Omental fat pad (tissue), 4 donors: ENCODE data around the gene HEPACAM. TPM values are rescaled to one million over a fixed set of nuclear protein-coding genes. Genes with fewer than 3 reads are reported as not detected.
A peak's percentile ranks its signal among the peaks of the same experiment; 100 is the strongest.

Experiments
- ATAC-seq: fragments of 150-250 bp; one replicate; pipeline ENCODE4 v1.9.1; 2016; ENCODE audit warnings: mild to moderate bottlenecking, moderate library complexity; ENCODE audit not compliant: low FRiP score
- DNase-seq: peaks from one replicate; pipeline ENCODE4 v3.0.0-alpha.2; 2019; ENCODE audit warnings: low spot score
- total RNA-seq, 4 donors: library from RNA; depleted of rRNA; stranded (reverse); fragments of >200 nt; gene quantifications; one replicate each; pipeline ENCODE4 v1.1.0, GENCODE V29; 2016
- TF ChIP-seq, protein P1 (sequence below), 3 donors: fragments of 450-650 bp; IDR thresholded peaks; one replicate each; pipeline ENCODE4 v1.5.1; 2016 to 2017; ENCODE audit warnings: antibody characterized with exemption in 3 of 3, mild to moderate bottlenecking in 3 of 3, moderate library complexity in 2 of 3

The HEPACAM gene
- total RNA-seq, 4 donors from 2014 or later: 8.5 to 37.3 (median 21.3) TPM

DNA sequence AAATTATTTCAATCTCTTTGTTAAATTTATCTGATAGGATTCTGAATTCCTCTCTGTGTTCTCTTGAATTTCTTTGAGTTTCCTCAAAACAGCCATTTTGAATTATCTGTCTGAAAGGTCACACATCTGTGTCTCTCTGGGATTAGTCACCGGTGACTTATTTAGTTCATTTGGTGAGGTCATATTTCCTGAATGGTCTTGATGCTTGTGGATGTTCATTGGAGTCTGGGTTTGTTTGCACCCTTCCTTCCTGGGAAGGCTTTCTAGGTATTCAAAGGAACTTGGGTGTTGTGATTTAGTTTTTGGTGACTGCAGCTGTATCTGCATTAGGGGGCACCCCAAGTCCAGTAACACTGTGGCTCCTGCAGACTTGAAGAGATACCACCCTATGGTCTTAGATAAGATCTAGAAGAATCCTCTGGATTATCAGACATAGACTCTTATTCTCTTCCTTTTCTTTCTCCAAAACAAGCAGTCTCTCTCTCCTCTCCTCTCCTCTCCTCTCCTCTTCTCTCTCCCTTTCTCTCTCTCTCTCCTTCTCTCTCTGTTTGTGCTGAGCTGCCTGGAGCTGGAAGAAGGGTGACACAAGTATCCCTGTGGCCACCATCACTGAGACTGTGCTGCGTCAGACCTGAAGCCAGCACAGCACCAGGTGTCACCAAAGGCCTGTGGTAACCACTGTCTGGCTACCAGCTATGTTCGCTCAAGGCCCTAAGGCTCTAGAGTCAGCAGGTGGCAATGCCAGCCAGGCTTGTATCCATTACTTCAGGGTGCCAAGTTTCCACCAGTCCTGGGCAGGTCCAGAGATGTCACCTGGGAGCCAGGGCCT is 20.1 kb downstream of the HEPACAM start:
- TF ChIP-seq, protein P1, sequence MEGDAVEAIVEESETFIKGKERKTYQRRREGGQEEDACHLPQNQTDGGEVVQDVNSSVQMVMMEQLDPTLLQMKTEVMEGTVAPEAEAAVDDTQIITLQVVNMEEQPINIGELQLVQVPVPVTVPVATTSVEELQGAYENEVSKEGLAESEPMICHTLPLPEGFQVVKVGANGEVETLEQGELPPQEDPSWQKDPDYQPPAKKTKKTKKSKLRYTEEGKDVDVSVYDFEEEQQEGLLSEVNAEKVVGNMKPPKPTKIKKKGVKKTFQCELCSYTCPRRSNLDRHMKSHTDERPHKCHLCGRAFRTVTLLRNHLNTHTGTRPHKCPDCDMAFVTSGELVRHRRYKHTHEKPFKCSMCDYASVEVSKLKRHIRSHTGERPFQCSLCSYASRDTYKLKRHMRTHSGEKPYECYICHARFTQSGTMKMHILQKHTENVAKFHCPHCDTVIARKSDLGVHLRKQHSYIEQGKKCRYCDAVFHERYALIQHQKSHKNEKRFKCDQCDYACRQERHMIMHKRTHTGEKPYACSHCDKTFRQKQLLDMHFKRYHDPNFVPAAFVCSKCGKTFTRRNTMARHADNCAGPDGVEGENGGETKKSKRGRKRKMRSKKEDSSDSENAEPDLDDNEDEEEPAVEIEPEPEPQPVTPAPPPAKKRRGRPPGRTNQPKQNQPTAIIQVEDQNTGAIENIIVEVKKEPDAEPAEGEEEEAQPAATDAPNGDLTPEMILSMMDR (IDR thresholded peaks at IDR 0.05): no peak
- no peak for DNase-seq
- ATAC-seq: no peak

DNA sequence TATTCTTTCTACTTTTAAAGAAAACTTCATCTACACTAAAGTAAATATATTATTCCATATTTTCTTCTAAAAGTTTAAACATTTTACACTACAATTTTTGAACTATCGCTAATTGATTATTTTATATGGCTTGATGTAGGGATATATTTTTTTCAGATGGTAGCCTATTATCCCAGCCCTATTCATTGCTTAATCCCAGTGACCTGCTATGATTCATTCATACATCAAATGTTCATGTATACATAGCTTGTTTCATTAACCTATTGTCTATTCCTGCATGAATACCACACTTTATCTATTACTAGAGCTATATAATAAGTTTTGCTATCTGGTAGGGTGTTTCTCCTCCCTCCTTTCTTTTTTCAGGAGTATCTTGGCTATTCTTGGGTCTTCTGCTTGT is 33.2 kb downstream of the HEPACAM start:
- no peak for DNase-seq
- no peak for ATAC-seq
- TF ChIP-seq, protein P1 (IDR thresholded peaks at IDR 0.05): no peak

DNA sequence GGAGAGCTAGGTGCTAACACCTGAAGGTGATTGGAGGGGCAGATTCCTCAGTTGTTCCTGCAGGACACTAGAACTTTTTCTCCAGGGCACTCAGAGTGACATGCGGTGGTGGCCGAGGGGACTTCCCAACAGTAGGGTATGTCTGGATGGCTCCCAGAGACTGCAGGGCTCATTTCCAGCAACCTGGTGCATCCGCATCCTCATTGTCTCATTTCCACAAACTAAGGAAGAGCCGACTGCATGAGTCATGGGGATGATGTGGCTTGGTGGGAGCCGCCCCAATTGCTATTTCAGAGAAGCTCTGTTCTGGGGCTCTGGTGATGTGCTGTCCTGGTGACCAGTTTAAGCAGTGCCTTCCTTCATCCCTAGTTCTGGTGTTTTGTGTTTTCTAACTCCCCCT is 35.4 kb downstream of the HEPACAM start:
- TF ChIP-seq, protein P1 (IDR thresholded peaks at IDR 0.05): no peak
- DNase-seq (no peak), ATAC-seq (peak; percentile 58)

DNA sequence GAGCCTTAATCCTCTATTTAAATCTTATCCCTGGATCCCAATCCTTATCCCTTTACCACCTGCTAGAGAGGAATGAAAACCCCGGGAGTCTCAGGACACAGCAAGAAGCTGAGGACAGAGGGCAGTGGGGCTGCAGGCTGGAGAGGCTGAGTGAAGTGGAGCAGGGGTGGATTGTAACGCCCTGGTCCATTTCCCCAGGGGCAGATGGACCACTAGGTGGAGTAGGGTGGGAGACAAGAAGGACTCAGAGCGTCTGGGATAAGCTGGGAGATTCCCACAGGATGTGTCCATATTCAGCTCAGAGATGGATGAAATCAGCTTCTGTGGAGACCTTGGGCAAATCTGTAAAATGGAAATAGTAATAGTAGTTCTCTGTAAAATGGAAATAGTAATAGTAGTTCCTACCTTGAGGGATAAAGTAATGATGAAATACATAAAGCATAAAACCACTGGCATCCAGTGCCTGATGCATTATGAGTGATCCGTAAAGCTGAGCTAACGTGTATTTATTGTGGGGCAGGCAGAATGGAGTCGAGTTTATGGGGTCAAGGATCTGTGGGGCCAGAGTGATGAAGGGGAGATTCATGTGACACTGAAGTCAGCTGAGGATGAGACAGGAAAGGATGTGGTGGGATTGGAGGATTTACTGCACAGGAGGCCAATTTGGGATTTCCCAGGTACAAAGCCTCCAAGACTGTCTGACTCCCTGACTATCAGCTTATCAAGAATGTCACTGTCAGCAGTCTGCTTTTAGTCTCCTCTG is 36.3 kb downstream of the HEPACAM start:
- ATAC-seq (no peak), DNase-seq (no peak)
- TF ChIP-seq, protein P1 (IDR thresholded peaks at IDR 0.05): no peak

DNA sequence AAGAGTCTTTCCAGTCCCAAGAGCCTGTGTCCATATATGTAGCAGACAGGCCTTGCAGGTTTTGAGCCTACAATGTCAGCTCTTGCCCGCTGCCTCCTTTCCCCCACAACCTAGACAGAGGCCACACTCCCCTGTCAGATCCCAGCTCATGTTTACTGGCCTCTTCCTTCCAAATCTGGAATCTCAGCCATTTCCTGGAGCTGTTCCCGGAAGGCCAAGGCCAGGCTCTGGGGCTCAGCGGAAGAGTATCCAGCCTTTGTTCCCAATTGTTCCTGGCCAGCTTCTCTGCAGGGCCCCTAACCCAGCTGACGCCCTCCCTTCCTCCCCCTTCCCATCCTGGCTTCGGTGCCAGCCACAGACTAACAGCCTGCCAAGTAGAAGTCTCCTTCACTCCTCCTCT is 37.1 kb downstream of the HEPACAM start:
- TF ChIP-seq, protein P1 (IDR thresholded peaks at IDR 0.05): no peak
- ATAC-seq (peak; percentile 17), DNase-seq (no peak)

DNA sequence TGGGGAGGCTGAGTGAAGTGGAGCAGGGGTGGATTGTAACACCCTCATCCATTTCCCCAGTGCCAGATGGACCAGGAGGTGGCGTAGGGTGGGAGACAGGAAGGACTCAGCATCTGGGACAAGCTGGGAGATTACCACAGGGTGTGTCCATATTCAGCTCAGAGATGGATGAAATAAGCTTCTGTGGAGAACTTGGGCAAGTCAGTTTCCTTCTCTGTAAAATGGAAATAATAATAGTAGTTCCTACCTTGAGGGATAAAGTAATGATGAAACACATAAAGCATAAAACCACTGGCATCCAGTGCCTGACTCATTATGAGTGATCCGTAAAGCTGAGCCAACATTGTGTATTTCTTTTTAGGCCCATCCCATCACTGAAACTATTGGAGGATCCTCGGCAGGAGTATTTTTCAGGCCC is 37.6 kb downstream of the HEPACAM start:
- TF ChIP-seq, protein P1 (IDR thresholded peaks at IDR 0.05): no peak
- DNase-seq (no peak), ATAC-seq (peak; percentile 62)
